ENCODE data around the gene SNCA. TPM values are rescaled to one million over a fixed set of nuclear protein-coding genes. Genes with fewer than 3 reads are reported as not detected.

Gene SNCA
- total RNA-seq, 1 experiment from 2014 or later: 29.1 TPM

DNA sequence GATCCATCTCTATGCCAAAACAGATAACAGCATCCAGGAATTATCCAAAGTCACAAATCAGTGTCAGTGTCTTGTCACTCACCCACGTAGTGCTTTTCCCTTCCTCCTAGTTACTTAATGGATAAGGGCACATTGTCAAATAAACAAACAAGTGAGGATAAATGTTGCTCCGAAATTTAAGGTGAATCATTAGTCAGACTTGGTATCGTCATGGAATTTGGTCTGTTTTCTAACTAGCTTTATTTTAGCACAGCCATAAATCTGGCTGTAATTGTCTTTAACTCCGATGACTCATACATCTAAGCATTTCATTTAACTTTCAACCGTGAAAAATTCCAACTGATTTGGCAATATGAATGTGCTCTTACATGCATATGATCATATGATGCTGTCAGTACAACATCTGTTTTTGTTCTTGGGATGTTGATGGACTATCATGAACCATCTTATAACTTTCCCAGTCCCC is 83.3 kb downstream of the SNCA start:
- Mint-ChIP-seq H3K36me3 (ENCODE audit: insufficient read depth, unreplicated experiment) (peaks cover 11% of the 10 kb centered on the region), H3K27me3 (ENCODE audit: insufficient read depth, unreplicated experiment) (no peaks in the 10 kb centered on the region), H3K9me3 (ENCODE audit: unreplicated experiment) (no peaks in the 10 kb centered on the region), H3K4me3 (ENCODE audit: unreplicated experiment) (peak overlapping the region; percentile 52), H3K27ac (ENCODE audit: low read depth, unreplicated experiment) (peak overlapping the region; percentile 85), H3K4me1 (ENCODE audit: insufficient read depth, unreplicated experiment) (peaks cover 23% of the 10 kb centered on the region)
- ChIA-PET CTCF (interaction anchor here (1.4 kb wide), 1 partner anchor 527 kb away, joined by 4 read pairs; no protein-coding TSS in a partner anchor), POLR2A (interaction anchor here (1.0 to 3.3 kb wide), 14 partner anchors 16 to 157 kb away, joined by 3 to 21 read pairs (median 5); no protein-coding TSS in a partner anchor)
- intact Hi-C loops (cut with micrococcal nuclease): loop anchor here (1.0 to 2.0 kb wide), 3 partner anchors 72 to 92 kb away; partner anchors contain the start of gene SNCA
- DNase-seq (ENCODE audit: unreplicated experiment): peak; percentile 94
- BruUV-seq (replicated peaks): no TSS peak
- TF ChIP-seq, protein P1, sequence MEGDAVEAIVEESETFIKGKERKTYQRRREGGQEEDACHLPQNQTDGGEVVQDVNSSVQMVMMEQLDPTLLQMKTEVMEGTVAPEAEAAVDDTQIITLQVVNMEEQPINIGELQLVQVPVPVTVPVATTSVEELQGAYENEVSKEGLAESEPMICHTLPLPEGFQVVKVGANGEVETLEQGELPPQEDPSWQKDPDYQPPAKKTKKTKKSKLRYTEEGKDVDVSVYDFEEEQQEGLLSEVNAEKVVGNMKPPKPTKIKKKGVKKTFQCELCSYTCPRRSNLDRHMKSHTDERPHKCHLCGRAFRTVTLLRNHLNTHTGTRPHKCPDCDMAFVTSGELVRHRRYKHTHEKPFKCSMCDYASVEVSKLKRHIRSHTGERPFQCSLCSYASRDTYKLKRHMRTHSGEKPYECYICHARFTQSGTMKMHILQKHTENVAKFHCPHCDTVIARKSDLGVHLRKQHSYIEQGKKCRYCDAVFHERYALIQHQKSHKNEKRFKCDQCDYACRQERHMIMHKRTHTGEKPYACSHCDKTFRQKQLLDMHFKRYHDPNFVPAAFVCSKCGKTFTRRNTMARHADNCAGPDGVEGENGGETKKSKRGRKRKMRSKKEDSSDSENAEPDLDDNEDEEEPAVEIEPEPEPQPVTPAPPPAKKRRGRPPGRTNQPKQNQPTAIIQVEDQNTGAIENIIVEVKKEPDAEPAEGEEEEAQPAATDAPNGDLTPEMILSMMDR (IDR thresholded peaks at IDR 0.05; ENCODE audit: unreplicated experiment): no peak

DNA sequence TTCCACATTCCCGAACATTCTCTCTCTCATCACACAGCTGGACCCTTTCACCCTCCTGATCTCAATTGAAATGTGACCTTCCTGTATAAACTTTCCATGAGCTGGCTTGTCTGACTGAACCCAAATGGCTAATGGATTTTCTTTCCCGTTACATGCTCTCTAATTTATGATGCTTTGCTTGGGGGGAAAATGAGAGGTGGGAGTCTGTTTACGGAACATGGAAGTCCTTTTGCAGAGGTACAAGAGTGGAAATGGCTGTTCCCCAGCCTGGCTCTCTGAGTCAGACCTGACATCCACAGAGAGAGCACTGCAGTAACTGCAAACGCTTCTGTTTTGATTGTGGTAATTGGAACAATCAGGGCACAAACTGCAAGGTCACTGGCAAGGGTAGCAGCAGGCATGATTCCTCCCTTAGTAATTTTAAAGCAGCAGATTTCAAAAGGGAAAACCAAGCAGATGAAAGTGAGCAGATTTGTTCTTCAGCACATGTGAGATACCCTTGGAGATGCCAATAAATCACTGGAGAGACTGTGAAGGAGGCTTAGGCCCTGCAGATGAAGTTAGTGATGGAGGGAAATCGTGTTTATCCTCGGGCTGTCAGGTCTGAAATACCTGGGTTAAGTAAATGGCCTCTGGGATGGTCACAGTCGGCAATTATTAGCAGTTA is 83.9 kb downstream of the SNCA start:
- DNase-seq (ENCODE audit: unreplicated experiment): peak; percentile 76
- Mint-ChIP-seq H3K27me3 (ENCODE audit: insufficient read depth, unreplicated experiment) (no peaks in the 10 kb centered on the region), H3K36me3 (ENCODE audit: insufficient read depth, unreplicated experiment) (peaks cover 11% of the 10 kb centered on the region), H3K27ac (ENCODE audit: low read depth, unreplicated experiment) (peak overlapping the region; percentile 85), H3K4me1 (ENCODE audit: insufficient read depth, unreplicated experiment) (peaks cover 23% of the 10 kb centered on the region), H3K4me3 (ENCODE audit: unreplicated experiment) (peak overlapping the region; percentile 52), H3K9me3 (ENCODE audit: unreplicated experiment) (no peaks in the 10 kb centered on the region)
- TSS peak; percentile 32 for BruUV-seq (replicated peaks)
- ChIA-PET POLR2A (interaction anchor here (0.9 to 3.3 kb wide), 17 partner anchors 9 to 156 kb away, joined by 3 to 21 read pairs (median 4); no protein-coding TSS in a partner anchor), CTCF (interaction anchor here (0.6 to 1.4 kb wide), 5 partner anchors 16 to 527 kb away, joined by 3 to 4 read pairs (median 3); no protein-coding TSS in a partner anchor)
- TF ChIP-seq, protein P1 (IDR thresholded peaks at IDR 0.05; ENCODE audit: unreplicated experiment): no peak
- intact Hi-C loops (cut with micrococcal nuclease): loop anchor here (1.0 to 2.0 kb wide), 3 partner anchors 72 to 92 kb away; partner anchors contain the start of gene SNCA

DNA sequence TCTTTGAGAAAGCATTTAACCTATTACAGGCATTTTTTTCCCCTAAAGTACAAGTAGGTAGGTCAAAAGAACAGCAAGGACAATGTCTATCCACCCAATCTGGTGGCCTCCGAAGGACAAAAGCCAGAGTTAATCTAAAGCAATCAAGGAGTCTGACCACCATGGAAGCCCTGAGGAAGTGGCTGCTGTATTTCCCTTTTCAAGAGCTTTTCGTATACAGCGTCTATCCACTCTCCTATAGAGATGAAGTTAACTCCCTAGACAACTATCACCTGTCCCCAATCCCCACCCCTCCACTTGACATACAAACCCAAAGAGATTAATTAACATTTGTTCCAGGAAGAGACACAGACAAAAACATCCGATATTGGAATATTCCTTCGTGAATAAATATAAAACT is 85.5 kb downstream of the SNCA start:
- ChIA-PET CTCF (interaction anchor here (1.2 kb wide), 1 partner anchor 94 kb away, joined by 3 read pairs; no protein-coding TSS in a partner anchor), POLR2A (no interaction called here)
- DNase-seq (ENCODE audit: unreplicated experiment): no peak
- Mint-ChIP-seq H3K27me3 (ENCODE audit: insufficient read depth, unreplicated experiment) (no peaks in the 10 kb centered on the region), H3K4me3 (ENCODE audit: unreplicated experiment) (no peak overlapping the region), H3K36me3 (ENCODE audit: insufficient read depth, unreplicated experiment) (peaks cover 9% of the 10 kb centered on the region), H3K4me1 (ENCODE audit: insufficient read depth, unreplicated experiment) (peaks cover 23% of the 10 kb centered on the region), H3K9me3 (ENCODE audit: unreplicated experiment) (no peaks in the 10 kb centered on the region), H3K27ac (ENCODE audit: low read depth, unreplicated experiment) (peak overlapping the region; percentile 73)
- no TSS peak for BruUV-seq (replicated peaks)
- intact Hi-C loops (cut with micrococcal nuclease): no loop called here
- TF ChIP-seq, protein P1 (IDR thresholded peaks at IDR 0.05; ENCODE audit: unreplicated experiment): no peak

DNA sequence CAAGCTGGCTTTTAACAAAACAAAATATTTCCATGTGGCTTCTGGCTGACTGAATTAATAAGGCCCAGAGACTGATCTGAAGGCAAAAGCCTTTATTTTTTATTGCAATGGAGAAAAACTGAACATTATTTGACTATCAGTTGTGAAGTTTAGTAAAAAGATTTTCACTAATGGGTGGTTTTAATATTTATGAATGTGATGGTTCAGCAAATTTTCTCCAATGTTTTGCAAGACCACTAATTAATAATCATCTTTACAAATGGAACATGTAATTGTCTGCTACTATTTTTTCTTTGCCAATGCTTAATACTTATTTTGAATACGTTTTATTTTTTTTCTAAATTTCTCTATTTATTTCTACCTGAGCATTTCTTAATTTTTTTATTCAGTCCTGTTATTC is 90.6 kb downstream of the SNCA start:
- Mint-ChIP-seq H3K27me3 (ENCODE audit: insufficient read depth, unreplicated experiment) (no peaks in the 10 kb centered on the region), H3K4me1 (ENCODE audit: insufficient read depth, unreplicated experiment) (peaks cover 6% of the 10 kb centered on the region), H3K27ac (ENCODE audit: low read depth, unreplicated experiment) (peak overlapping the region; percentile 73), H3K4me3 (ENCODE audit: unreplicated experiment) (no peak overlapping the region), H3K36me3 (ENCODE audit: insufficient read depth, unreplicated experiment) (peaks cover 9% of the 10 kb centered on the region), H3K9me3 (ENCODE audit: unreplicated experiment) (no peaks in the 10 kb centered on the region)
- TF ChIP-seq, protein P1 (IDR thresholded peaks at IDR 0.05; ENCODE audit: unreplicated experiment): no peak
- no peak for DNase-seq (ENCODE audit: unreplicated experiment)
- no TSS peak for BruUV-seq (replicated peaks)
- CTCF ChIA-PET: no interaction called here
- intact Hi-C loops (cut with micrococcal nuclease): no loop called here
- POLR2A ChIA-PET: interaction anchor here (2.6 kb wide), 1 partner anchor 9 kb away, joined by 8 read pairs; no protein-coding TSS in a partner anchor
